Activated T-helper 1 cell treated with Interleukin-2 at 50 U/mL for 16 hours (primary cell): Measurements from ENCODE around the gene G6PD.
"Not testable (repeated sequence)": the region's sequence is repeated elsewhere in the genome, so short reads cannot be mapped to it uniquely, and the experiment has no call there.

Source experiments
- DNase-seq: peaks from one replicate; pipeline ENCODE4 v3.0.0-alpha.2; 2020; ENCODE audit warnings: low read depth

G6PD gene

DNA sequence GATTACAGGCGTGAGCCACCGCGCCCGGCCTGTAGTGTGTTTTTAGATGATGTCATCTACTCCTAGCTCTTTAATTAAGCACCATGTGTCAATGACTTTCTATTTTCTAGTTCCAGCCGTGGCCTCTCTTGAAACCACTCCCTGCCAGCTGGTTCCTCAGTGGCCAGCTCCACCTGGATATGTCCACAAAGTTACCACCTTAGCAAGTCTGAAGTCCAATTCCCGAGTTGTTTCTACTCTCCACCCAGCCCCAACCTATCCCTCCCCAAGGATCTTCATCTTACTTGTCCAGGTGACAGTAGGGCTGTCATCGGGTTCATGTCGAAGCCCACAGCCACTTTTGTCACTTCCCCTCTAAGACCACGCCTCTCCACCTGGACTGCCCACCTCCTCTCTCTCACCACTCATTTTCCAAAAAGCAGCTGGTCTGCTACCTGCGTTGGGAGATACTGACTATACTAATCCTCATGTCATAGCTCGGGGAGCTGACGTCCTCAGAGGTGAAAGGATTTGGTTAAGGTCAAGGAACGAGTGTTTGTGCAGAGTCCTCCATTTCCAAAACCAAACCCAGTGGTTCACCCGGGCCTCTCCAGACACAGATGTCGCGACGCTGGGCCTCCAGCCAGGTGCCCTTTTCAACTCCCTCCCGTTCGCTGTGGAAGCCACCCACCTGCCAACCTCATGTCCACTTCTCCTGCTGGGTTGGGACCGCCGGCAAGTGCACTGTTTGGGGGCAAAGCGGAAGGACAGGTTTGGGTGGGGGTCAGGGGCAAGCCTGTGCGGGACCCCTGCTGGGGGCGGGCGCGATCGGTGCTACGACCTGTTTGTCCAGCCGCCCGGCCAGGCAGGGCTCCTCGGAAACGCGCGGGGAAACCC, 31.3 kb downstream of the G6PD start:
- DNase-seq = no peak

DNA sequence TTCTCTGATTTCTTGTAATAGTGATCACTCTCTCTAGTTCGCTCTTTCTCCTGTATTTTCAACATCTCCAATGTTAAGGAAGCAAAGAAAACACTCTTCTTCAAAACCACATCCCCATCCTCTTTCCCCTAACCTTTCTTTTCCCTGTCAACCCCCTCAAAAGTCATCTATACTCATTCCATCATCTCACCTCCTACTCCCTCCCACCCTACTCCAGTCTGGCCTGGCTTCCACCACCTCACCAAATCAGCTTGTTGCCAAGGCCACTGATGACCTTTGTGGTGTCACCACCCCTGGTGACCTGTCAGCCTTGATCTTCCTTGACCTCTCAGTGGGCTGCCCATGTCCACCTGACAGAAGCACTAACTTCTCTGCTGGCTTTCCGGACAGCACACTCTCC, 32.9 kb downstream of the G6PD start:
- no peak for DNase-seq

DNA sequence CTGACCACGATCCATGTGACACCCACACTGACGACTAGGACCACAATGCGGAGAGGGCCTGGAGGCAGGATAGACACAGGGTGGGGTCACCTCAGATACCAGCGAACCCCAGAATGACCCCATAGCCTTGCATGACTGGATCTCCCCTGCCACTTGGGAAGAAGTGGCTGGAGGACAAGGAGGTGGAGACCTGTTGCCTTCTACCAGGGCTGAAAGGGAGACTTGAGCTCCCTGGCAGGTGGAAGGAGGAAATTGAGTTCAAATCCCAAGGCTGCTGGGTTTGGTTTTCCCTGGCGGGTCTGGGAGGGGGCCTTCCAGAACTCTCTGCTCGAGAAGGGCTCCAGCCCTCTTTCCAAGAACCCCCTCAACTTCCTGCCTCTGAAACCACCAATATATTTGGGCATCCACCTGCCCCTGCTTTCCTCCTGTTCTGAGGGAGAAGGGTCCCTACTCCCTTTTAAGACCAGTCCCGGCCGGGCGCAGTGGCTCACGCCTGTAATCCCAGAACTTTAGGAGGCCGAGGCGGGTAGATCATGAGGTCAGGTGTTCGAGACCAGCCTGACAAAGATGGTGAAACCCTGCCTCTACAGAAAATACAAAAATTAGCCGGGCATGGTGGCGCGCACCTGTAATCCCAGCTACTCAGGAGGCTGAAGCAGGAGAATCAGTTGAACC, 33.6 kb downstream of the G6PD start:
- no peak for DNase-seq

GRCh38 chrX:154511761-154512160, 34.9 kb downstream of the G6PD start:
- no peak for DNase-seq

- no peak for DNase-seq
Observed at GRCh38 chrX:154509455-154509854, 37.2 kb downstream of the G6PD start.

GRCh38 chrX:154508384-154508745, 38.3 kb downstream of the G6PD start:
- no peak for DNase-seq

DNA sequence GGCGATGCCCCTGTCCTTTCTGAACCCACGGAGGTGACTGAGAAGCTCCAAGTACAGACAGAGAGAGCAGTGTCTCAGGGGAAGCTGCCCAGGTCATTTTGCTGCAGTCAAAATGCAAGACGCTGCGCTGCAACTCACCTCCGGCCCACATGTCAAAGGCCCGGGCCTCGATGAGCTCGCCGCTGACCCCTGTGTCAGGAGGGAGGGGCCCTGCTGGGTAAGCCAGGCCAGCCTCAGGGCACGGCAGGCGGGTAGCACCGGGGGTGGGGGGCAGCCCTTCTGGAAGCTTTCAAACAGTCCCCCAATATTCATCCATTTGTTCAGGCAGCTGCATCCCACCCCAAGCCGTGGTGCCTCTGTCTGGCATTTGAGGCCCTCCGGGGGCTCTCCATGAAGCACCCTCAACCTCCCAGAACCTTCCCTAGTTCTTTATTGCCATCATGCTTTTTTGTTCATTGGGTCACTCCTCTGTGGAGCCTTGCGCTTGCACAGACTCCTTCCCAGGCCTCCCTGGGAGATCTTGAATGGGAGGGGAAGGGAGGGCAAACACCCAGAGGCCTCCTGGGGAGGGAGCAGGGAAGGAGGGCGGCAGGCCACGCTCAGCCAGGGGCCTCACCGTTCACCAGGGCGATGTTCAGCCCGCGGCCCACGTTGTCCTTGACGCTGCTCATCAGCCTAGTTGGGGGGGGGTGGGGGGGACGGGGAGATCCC, 38.8 kb downstream of the G6PD start:
- DNase-seq = no peak

- no peak for DNase-seq
Observed at GRCh38 chrX:154506483-154507332, 39.9 kb downstream of the G6PD start.

DNA sequence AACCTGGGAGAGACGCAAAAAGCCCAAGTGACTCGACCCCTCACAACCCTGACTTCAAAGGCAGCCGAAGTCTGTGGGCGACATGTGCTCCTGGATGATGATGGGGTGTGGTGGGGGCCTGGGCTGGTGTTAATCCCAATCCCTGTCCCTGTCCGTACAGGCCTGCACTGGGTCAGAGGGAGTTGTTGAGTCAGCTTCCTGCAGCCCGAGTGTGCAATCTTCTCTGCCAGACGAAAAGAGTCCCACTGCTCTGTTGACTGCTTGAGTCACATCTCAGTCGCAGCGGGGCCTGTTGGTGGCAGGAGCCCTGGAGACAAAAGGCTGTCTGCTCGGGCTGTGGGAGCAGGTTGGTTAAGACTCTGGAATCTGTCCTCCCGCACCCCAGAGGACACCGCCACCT, 40.9 kb downstream of the G6PD start:
- no peak for DNase-seq

DNA sequence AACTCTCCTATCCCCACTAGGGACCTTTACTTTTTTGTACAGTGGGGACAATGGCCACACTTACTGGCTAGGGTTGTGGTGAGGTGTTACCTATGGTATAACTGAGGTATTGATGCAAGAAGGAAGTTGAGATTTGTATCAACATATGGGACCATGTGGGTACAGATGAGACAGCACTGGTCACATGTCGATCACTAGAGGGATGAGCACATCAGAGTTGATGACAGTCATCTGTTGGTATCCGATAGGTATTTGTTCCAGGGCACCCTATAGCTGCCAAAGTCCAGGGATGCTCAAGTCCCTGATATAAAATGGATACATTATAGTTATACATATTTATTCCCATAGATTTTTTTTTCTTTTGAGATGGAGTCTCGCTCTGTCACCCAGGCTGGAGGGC, 43.7 kb downstream of the G6PD start:
- DNase-seq = no peak

DNA sequence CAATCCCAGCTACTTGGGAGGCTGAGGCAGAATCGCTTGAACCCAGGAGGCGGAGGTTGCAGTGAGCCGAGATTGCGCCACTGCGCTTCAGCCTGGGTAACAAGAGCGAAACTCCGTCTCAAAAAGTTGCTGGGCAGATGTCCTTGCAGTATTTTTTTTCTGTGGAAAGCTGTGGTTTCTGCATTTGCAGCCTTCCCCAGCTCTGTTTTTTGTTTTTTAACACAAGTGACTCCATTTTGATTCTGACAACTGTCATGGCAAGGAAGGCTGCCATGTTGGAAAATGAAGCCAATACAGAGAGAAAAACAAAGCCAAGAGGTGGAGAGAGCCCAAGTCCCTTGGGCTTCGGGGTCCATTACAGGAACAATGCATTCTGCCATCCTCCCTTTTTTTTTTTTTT, 44.5 kb downstream of the G6PD start:
- no peak for DNase-seq

DNA sequence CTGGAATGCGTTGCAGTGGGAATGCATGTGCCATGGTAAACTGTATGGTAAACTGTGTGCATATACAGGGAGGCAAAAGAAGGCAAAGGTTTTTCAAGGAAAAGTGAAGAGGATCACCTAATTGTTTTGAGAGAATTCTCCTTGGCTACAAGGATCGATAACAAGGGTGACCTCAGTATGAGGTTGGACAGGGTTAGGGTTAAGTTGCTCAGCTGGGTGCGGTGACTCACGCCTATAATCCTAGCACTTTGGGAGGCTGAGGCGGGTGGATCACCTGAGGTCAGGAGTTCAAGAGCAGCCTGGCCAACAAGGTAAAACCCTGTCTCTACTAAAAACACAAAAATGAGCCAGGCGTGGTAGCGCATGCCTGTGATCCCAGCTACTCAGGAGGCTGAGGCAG, 45.2 kb downstream of the G6PD start:
- DNase-seq = not testable (repeated sequence)

DNA sequence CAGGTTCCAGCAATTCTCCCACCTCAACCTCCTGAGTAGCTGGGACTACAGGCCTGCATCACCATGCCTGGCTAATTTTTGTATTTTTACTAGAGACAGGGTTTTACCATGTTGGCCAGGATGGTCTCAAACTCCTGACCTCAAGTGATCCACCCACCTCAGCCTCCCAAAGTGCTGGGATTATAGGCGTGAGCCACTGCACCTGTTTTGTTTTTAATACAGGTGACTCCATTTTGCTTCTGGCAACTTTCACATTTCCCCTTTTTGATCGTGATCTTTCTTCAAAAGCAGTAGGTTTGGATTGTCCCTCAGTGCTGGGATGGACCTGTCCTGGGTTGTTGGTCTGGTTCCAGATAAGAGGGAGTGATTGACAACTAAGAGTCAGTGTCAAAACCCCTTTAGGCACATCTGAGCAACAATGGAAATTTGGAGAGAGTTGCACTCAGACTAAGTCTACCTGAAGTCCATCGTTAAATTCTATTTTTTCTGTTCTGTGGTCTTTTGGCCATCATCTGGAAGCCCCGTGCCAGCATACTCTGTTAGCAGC, 50.0 kb downstream of the G6PD start:
- not testable (repeated sequence) for DNase-seq

- DNase-seq = no peak
Observed at GRCh38 chrX:154495472-154495922, 51.1 kb downstream of the G6PD start.

DNA sequence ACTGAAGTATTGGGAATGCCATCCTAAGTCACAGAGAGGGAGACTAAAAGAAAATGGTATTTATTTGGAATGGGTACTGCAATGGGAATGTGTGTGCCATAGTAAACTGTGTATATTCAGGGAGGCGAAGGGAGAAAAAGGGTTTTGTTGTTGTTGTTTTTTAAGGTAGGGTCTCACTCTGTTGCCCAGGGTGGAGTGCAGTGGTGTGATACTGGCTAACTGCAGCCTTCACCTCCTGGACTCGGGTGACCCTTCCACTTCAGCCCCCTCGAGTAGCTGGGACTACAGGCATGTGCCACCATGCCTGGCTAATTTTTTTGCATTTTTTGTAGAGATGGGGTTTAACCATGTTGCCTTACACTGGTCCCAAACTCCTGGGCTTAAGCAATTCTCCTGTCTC, 51.9 kb downstream of the G6PD start:
- DNase-seq = no peak

DNA sequence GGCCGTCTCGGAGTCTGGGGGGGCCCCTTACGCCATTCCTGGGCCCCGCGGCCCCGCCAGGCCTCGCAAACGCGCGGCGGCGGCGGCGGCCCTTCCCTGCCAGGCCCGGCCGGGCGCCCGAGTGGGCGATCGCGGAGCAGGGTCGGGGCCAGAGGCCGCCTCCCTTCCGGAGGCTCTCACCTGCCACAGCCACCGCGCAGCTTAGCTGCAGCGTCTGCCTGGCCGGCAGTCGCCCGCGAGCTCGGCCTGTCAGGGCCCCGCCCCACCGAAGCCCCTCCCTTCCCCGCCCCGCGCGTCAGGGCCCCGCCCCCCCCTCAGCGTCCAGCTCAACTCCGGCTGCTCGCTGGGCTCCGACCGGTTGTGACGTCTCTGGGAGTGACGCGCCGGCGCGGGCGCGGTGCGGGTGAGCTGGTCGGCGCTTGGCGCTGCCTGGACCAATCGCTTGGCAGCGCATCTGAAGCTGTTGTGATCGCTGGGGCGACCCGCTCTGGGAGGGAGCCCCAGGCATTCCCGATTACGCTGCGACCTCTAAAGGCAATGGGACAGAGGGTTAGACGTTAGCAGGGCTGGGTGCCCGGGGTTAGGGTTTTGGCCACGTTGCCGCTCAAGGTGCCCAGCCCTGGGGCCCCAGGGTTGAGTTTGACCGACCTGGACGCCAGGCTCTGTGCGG, 56.1 kb downstream of the G6PD start, which contains the start of gene SLC10A3:
Gene SLC10A3, minus strand, starts transcription at position 216 of the 670 bp plus-strand sequence. CDS start 1,689 bp downstream, outside the sequence.
- peak; percentile 84 for DNase-seq

DNA sequence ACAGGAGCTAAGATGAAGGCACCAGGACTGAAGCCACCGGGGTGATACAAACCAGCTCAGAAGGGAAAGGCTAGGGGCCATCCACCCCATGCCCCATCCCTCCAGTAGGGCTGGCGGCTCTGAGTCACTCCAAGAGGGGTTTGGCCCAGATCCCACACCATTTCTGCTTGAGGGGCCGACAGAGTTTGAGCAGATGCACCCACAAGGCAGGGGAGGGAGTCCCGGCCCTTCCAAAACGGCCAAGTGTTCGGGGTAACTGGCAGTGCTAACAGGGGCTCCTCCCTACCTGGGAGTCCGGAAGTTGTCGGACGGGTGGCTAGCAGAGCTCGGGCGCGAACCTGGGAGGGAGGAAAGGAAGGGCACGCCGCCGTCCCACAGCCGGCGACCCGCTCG, 56.6 kb downstream of the G6PD start:
- no peak for DNase-seq

GRCh38 chrX:154489182-154489581, 57.5 kb downstream of the G6PD start:
- no peak for DNase-seq

- no peak for DNase-seq
Observed at GRCh38 chrX:154488336-154489075, 58.1 kb downstream of the G6PD start.
